Measurements from ENCODE around the gene TP53RK.
"Not testable (repeated sequence)": the region's sequence is repeated elsewhere in the genome, so short reads cannot be mapped to it uniquely, and the experiment has no call there.

TP53RK gene

GRCh38 chr20:46683011-46683667 lies 6.1 kb downstream of the TP53RK start:
- no peak for DNase-seq (ENCODE audit: low read depth)

- no peak for DNase-seq (ENCODE audit: low read depth)
Measured at GRCh38 chr20:46682063-46682821, 7.0 kb downstream of the TP53RK start.

GRCh38 chr20:46681032-46681854 lies 8.0 kb downstream of the TP53RK start:
- peak; percentile 47 for DNase-seq (ENCODE audit: low read depth)

GRCh38 chr20:46680684-46681031 lies 8.6 kb downstream of the TP53RK start:
- DNase-seq (ENCODE audit: low read depth), result no peak

- no peak for DNase-seq (ENCODE audit: low read depth)
Measured at GRCh38 chr20:46678516-46678915, 10.7 kb downstream of the TP53RK start.

- DNase-seq (ENCODE audit: low read depth), result no peak
Measured at GRCh38 chr20:46677608-46678007, 11.6 kb downstream of the TP53RK start.

GRCh38 chr20:46676649-46677316 lies 12.5 kb downstream of the TP53RK start:
- DNase-seq (ENCODE audit: low read depth), result not testable (repeated sequence)

DNA sequence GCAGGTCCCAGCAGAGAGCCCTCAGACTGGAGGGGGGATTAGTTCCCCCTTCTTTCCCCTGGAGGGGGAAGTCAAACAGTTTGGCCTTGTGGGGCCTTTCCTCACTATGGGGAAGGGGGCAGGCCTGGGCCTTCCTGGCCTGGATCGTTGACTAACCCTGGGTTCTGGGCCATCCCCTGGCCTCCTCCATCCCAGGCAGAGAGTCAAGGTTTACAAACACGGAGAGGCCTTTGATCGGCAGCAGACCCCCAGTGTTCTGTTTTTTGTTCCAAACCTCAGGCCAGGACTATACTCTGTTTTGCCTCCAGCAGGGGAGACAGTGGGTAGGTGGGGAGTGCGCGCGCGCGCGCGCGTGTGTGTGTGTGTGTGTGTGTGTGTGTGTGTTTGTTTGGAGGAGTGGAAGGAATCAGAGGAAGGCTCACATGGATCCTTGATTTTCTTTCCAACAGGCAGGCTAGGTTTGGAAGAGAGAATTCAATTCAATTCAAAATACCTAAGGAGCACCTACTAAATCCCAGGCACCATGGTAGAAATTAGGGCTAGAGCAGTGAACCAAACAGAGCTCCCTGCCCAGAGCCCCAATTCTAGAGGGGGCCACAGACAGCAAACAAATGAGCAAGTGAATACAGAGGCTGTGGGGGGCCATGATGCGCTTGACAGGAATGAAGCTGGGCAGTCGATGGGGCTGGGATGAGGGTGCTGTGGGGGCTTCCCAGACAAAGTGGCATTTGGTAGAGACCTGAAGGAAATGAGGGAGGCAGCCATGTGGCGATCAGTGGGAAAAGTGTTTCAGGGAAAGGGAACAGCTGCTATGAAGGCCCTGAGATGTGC lies 14.8 kb downstream of the TP53RK start:
- DNase-seq (ENCODE audit: low read depth), result no peak

DNA sequence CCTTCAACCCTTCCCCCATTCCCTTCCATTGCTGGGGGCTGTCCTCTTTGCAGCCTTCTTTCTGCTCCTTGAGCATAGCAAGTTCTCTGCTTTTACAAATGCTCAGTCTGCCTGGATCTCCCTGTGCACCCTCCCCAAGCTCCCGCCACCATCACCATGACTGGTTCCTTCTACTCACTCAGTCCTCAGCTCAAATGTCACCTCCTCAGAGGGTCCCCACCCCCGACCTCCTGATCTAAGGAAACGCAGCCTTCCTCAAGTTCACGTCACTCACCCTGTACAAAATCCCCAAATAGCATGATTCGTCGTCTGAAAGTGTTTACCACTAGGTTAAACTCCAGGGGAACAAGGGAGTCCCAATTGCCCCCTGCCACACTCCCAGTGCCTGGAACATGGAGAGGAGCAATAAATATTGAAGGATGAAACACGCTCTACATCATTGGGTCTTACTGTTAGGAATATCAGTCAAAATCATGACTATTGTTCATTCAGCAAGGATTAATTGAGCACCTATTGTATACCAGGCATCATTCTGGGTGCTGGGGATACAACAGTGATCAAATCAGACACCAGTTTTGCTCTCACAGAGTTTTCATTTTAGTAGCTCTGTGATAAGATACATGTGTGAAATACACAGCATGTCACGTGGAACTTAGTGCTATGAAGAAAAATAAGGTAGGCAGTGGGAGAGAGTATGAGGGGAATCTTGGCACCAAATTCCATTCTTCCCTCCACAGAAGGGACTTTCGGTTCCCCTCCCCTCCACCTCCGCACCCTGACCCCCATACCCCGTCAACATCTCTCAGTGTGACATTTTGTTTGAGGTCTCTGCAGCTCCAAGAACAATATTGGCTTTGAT lies 15.6 kb downstream of the TP53RK start:
- DNase-seq (ENCODE audit: low read depth), result no peak

GRCh38 chr20:46672543-46673148 lies 16.6 kb downstream of the TP53RK start:
- no peak for DNase-seq (ENCODE audit: low read depth)

GRCh38 chr20:46671866-46672542 lies 17.2 kb downstream of the TP53RK start:
- no peak for DNase-seq (ENCODE audit: low read depth)

DNA sequence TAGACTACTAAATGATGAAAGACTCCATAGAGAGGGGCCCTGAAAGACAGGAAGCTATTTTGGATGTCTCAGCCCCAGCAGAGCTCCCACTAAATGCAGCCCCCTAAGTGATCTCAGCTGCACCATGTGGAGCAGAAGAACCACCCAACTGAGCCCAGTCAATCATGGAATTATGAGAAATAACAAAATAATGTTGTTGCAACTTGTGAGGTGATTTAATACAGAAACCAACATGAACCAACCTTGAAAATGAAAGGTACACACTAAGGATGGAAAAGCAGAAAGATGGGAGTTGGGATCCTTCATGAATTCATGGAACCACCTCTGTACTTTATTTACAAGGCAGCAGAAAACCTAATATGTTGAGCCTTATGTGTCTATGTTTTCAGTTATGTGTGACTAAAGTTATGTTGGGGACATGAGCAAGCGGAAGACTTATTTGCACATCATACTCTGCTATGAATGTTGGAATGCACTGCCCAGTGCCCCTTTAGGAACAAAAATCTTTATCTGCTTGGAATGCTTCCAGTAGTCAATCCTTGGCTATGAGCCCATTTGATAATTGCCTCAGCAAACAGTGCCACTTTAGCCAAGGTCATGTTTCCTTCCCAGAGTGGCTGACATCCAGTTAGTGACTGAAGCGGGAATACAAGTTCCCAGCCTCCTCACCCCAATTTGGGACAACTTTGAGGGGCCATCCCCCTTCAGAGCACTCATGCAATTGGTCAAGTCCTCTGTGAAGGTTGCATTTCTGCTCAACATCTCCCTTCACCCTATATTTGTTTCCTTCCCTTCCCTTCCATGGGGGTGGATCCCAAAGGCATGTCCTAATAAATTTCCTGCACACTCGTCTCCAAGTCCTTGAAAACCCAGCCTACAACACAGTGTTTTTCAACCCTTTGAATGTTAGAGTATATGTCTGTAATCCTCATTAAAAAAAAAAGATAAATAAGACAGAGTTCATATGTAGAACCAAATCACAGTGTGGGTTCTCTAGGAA lies 18.4 kb downstream of the TP53RK start:
- DNase-seq (ENCODE audit: low read depth), result no peak

DNA sequence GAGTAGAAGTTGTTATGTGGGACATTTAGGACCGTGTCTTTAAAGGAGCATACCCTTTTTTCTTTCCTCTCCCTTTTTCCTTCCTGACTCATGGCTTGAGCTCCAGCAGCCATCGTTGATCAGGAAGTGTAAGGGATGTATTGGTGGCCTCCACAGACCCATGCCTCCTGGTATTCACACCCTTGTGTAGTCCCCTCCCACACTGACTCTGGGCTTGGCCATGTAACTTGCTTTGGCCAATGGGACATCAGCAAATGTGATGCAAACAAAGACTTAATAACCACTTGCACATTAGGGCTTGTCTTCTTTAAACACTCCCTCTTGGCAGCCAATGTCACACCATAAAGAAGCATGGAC lies 19.0 kb downstream of the TP53RK start:
- no peak for DNase-seq (ENCODE audit: low read depth)

DNA sequence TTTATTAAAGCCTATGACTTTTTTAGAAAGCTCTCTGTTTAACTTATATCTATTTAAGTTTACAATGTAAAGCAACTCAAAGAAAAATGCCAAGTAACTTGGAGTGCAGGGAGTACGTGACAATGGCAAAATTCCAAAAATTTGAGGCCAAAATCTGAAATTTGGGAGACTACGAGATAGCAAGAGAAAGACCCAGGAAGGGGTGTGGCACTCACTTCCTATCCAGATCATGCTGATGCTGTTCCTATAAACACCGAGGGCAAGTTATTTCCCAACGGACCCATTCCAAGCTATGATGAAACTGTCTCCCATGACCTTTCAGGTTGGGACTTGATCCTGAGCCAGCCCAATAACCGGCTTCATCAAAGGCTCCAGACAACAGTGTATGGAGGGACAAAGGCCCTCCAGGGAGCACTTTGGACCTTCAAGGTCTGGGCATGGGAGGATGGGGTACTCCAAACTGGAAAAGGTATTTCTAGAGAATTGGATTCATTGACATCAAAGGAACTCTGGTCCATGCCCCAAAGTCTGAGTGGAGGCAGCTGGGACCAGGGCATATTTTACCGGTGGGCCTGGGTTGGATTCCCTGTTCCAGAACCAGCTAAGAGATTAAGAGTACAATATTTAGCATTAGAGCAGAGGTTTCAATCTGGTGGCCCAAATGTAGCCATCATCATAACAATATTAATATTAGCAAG lies 22.3 kb downstream of the TP53RK start:
- no peak for DNase-seq (ENCODE audit: low read depth)

DNA sequence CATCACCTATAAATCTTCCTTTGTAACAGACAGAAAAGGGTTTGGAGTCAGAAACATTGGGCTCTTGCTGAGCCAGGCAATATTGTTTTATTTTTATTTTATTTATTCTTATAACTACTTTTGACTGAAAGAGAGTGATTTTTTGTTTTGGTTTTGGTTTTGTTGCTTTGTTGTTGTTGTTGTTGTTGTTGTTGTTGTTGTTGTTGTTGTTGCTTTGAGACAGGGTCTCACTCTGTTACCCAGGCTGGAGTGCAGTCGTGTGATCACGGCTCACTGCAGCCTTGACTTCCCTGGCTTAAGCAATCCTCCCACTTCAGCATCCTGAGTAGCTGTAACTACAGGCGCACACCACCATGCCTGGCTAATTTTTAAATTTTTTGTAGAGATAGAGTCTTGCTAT lies 22.9 kb downstream of the TP53RK start:
- no peak for DNase-seq (ENCODE audit: low read depth)

DNA sequence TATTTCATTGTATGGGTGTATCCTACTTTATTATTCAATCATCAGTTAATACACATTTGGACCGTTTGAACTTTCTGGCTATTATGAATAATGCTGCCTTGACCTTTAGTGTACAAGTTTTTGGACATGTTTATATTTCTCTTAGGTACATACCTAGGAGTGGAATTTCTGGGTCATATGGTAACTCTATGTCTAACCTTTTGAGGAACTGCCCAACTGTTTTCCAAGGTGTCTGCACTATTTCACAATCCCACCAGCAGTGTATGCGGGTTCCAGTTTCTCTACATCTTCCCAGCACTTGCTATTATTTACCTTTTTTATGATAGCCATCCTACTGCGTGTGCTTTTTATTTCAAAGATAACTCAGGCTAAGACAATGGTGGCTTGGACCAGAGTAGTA lies 23.6 kb downstream of the TP53RK start:
- no peak for DNase-seq (ENCODE audit: low read depth)

- DNase-seq (ENCODE audit: low read depth), result no peak
Measured at GRCh38 chr20:46663531-46663930, 25.7 kb downstream of the TP53RK start.

DNA sequence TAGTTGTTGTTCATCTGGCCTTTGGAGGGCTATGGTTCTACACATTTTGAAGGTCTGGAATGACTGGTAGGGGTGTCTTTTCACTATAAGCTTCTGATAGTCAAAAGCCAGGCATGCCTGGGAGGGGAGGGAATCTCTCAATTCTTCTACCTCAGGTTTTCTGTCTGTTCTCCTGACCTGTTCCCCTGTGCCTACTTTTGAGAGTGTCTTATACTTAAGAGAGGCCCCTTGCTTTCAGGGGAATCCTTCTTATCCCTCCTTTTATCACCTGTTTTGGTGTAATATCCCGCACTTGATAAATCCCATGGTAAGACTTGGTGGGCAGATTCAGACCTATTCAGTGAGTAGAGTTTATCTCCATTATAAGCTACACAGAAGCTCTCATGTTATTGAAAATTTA lies 27.6 kb downstream of the TP53RK start:
- no peak for DNase-seq (ENCODE audit: low read depth)

Measured in stimulated activated CD4-positive, alpha-beta T cell treated with anti-CD3 and anti-CD28 coated beads, Interleukin-2, amount 100 ng/mL, for 4 hours (primary cell).